Coronary artery (tissue), 2 donors: ENCODE results near the gene KCNG4.

Experiments used
- DNase-seq: peaks from one replicate; pipeline ENCODE4 v3.0.0-alpha.2; 2017; ENCODE audit warnings: low spot score
- H3K27ac ChIP-seq, 2 donors: fragments of 200-600 bp; sonication (generic); one replicate each; pipeline ENCODE4 v1.5.1; 2016 to 2019
- H3K4me3 ChIP-seq: fragments of 200-600 bp; sonication (generic); 2 replicates; pipeline ENCODE4 v1.5.1; 2016; ENCODE audit warnings: mild to moderate bottlenecking, moderate library complexity
- CTCF ChIP-seq: fragments of 200-600 bp; sonication (generic); IDR thresholded peaks from one replicate; pipeline ENCODE4 v1.5.1; 2019; ENCODE audit warnings: antibody characterized with exemption

The KCNG4 gene

DNA sequence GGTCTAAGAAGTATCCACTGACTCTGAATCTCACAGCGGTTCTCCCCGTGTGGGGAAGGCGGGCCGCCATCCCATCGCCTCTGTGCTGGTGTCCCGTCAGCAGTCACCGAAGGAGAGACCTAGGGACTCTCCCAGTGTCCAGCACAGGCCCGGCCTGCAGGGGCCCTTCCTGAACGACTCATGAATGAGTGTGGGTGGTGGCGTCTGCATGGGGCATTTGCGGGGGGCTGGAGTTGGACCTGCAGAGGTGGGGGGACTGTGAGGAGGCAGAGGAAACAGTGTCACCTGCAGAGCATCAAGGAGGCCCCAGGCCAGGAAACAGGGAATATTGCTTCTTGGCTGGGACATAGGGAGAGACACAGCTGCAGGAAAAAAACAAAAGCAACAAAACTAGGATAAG lies 10.3 kb downstream of the KCNG4 start:
- DNase-seq = no peak
- TF ChIP-seq CTCF = no peak
- H3K27ac ChIP-seq = no peak overlapping the region

DNA sequence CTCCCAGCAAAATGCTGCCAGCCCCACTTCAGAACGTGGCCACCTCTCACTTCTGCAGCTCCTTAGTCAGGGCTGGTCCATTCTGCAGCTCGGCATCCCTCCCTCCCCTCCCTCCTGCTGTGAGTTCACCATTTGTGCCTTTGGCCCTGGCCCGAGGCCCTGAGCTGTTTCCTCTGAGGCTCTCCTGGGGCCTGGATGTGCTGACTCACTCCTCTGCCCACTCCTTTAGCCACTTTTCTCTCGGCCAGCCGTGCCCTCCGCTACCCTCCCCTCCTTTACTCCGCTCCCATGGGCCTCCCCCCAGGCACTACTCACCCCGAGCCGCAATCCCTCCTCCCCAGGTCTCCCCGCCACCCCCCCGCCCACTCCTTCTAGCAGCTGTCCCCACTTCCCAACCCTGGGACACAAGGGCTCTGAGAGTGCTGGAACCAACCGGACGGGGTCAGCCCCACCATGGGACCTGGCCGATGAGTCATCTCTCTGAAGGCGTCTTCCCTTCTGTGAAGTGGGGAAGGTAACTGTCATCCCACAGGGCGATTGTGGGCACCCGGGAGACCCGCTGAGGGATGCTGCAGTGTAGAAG lies 11.5 kb downstream of the KCNG4 start:
- peak overlapping the region; percentile 50 for H3K4me3 ChIP-seq
- DNase-seq = peak; percentile 93
- peak overlapping the region; percentile 60 to 71 for H3K27ac ChIP-seq
- no peak for TF ChIP-seq CTCF

More for the DNA sequence above, 10.3 kb downstream of the KCNG4 start:
- no peak overlapping the region for H3K4me3 ChIP-seq

- Histone ChIP-seq H3K4me3 (no peak overlapping the region), H3K27ac (no peak overlapping the region)
- TF ChIP-seq CTCF = no peak
- DNase-seq = no peak
These were observed 12.3 kb downstream of the KCNG4 start for GRCh38 chr16:84227548-84227947.

GRCh38 chr16:84226026-84226425 lies 13.8 kb downstream of the KCNG4 start:
- no peak for TF ChIP-seq CTCF
- Histone ChIP-seq H3K4me3 (no peak overlapping the region), H3K27ac (no peak overlapping the region)
- no peak for DNase-seq

DNA sequence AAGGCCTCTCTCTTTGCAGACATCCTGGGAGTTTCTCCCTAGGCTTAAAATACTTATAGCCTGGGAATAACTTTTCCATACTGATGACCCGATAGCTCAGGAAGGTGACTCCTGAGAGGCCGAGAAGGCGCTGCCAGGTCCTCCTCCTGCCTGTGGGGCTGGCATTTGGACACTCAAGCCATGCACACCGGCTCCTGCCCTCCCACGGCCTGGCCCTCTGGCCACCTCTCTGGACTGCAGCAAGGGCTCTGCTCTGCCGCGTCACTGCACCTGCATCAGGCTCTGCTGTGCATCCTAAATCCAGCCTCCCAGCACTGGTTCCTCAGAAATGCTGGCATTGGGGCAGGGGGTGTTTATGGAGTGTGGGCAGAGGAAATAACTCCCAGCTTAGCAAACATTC lies 14.2 kb downstream of the KCNG4 start:
- no peak overlapping the region for H3K4me3 ChIP-seq
- H3K27ac ChIP-seq = no peak overlapping the region
- no peak for TF ChIP-seq CTCF
- DNase-seq = no peak

GRCh38 chr16:84225126-84225525 lies 14.7 kb downstream of the KCNG4 start:
- Histone ChIP-seq H3K4me3 (no peak overlapping the region), H3K27ac (no peak overlapping the region)
- no peak for DNase-seq
- TF ChIP-seq CTCF = no peak

DNA sequence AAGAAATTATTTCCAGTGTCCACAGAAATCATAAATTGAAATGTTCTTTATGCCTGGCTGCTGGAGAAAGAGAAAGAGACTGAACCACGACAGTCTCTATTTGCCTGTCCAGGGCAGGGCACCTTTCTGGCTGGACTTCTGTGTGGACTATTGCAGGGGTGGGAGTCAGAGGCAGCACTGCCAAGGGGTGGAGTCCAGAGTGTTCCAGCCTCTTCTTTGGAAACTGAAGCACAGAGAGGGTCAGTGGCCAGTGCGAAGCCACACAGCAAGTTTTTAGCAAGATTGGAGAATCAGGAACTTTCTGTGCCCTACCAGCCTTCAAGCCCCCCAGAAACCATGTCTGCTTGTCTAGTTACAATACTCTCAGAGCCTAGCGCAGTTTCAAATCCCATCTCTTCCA lies 15.3 kb downstream of the KCNG4 start:
- H3K4me3 ChIP-seq = no peak overlapping the region
- TF ChIP-seq CTCF = no peak
- no peak for DNase-seq
- H3K27ac ChIP-seq = no peak overlapping the region
